Activated T-cell treated with anti-CD3 and anti-CD28 coated beads, Interleukin-2, amount 50 U/mL, for 1 hour (primary cell): ENCODE measurements around the gene TOMM34.
A peak's percentile ranks its signal among the peaks of the same experiment; 100 is the strongest.

Experiments
- DNase-seq: peaks from one replicate; pipeline ENCODE4 v3.0.0-alpha.2; 2020

TOMM34 gene

GRCh38 chr20:44961870-44962267 is 1.7 kb upstream of the TOMM34 start:
- DNase-seq: no peak

- no peak for DNase-seq
These were observed 1.0 kb upstream of the TOMM34 start for GRCh38 chr20:44961011-44961869.

GRCh38 chr20:44959638-44960102 is 527 bp downstream of the TOMM34 start:
- DNase-seq: peak; percentile 55

- DNase-seq: no peak
These were observed 1.0 kb downstream of the TOMM34 start for GRCh38 chr20:44959082-44959637.

GRCh38 chr20:44958276-44958675 is 1.9 kb downstream of the TOMM34 start:
- no peak for DNase-seq

- no peak for DNase-seq
These were observed 3.8 kb downstream of the TOMM34 start for GRCh38 chr20:44956410-44956809.

- DNase-seq: no peak
These were observed 4.9 kb downstream of the TOMM34 start for GRCh38 chr20:44955270-44955669.

GRCh38 chr20:44954211-44954610 is 6.0 kb downstream of the TOMM34 start:
- no peak for DNase-seq

- DNase-seq: no peak
These were observed 7.5 kb downstream of the TOMM34 start for GRCh38 chr20:44952731-44953130.

GRCh38 chr20:44950368-44950767 is 9.8 kb downstream of the TOMM34 start:
- DNase-seq: no peak

- DNase-seq: no peak
These were observed 11.7 kb downstream of the TOMM34 start for GRCh38 chr20:44948513-44948912.

- no peak for DNase-seq
These were observed 12.1 kb downstream of the TOMM34 start for GRCh38 chr20:44948107-44948506.

GRCh38 chr20:44946271-44946852 is 13.8 kb downstream of the TOMM34 start:
- DNase-seq: no peak

- DNase-seq: no peak
These were observed 14.9 kb downstream of the TOMM34 start for GRCh38 chr20:44945261-44945660.

- DNase-seq: no peak
These were observed 16.4 kb downstream of the TOMM34 start for GRCh38 chr20:44943828-44944227.

GRCh38 chr20:44942264-44942973 is 17.8 kb downstream of the TOMM34 start:
- DNase-seq: no peak

- no peak for DNase-seq
These were observed 19.0 kb downstream of the TOMM34 start for GRCh38 chr20:44941120-44941691.

- DNase-seq: no peak
These were observed 21.6 kb downstream of the TOMM34 start for GRCh38 chr20:44938637-44939036.

- no peak for DNase-seq
These were observed 23.7 kb downstream of the TOMM34 start for GRCh38 chr20:44936510-44936909.

GRCh38 chr20:44932916-44933315 is 27.3 kb downstream of the TOMM34 start:
- DNase-seq: no peak

GRCh38 chr20:44931911-44932310 is 28.3 kb downstream of the TOMM34 start:
- no peak for DNase-seq

GRCh38 chr20:44930517-44931168 is 29.6 kb downstream of the TOMM34 start:
- no peak for DNase-seq

GRCh38 chr20:44928595-44928994 is 31.6 kb downstream of the TOMM34 start:
- DNase-seq: no peak
